GM10248 (cell line): ENCODE measurements around the gene ITGA1.

Experiments used
- CTCF ChIA-PET: fragments of 300-600 bp; sonication (Branson Sonifier 250); formaldehyde crosslinking; extraction: SDS; loops from one replicate; lab custom pipeline; 2021; ENCODE audit warnings: antibody characterized with exemption; lab: Yijun Ruan, JAX
- POLR2A ChIA-PET: fragments of 350-650 bp; sonication (Branson Sonifier 250); formaldehyde crosslinking; extraction: SDS; loops from one replicate; lab custom pipeline; 2020; ENCODE audit warnings: antibody characterized with exemption; lab: Yijun Ruan, JAX
- DNase-seq: peaks from one replicate; pipeline ENCODE4 v3.0.0; 2012; ENCODE audit errors: extremely low spot score
- TF ChIP-seq, protein P1 (sequence below): IDR thresholded peaks from 2 replicates; pipeline ENCODE4 v1.5.1; 2012; ENCODE audit warnings: mild to moderate bottlenecking, low read depth; ENCODE audit errors: extremely low read depth, missing control alignments, control extremely low read depth

Gene ITGA1

DNA sequence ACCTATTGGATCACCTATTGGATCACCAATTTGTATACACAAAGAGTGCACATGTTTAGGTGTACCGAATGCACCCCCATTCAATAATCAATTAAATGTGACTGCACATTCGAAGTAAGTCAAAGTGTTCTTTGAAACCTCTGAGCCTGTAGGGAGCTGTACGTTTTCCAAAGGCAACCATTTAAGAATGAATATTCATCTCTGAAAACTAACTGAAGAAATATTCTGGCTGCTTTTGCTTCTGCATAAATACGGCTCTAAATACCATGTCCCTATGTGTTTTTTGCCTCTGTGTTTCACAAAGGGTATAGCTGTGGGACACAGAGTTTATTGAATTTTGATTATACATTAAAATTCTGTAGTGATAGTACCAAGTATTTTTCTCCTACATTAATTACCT, 95.4 kb downstream of the ITGA1 start:
- DNase-seq: no peak
- TF ChIP-seq, protein P1, sequence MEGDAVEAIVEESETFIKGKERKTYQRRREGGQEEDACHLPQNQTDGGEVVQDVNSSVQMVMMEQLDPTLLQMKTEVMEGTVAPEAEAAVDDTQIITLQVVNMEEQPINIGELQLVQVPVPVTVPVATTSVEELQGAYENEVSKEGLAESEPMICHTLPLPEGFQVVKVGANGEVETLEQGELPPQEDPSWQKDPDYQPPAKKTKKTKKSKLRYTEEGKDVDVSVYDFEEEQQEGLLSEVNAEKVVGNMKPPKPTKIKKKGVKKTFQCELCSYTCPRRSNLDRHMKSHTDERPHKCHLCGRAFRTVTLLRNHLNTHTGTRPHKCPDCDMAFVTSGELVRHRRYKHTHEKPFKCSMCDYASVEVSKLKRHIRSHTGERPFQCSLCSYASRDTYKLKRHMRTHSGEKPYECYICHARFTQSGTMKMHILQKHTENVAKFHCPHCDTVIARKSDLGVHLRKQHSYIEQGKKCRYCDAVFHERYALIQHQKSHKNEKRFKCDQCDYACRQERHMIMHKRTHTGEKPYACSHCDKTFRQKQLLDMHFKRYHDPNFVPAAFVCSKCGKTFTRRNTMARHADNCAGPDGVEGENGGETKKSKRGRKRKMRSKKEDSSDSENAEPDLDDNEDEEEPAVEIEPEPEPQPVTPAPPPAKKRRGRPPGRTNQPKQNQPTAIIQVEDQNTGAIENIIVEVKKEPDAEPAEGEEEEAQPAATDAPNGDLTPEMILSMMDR: no peak
- ChIA-PET POLR2A (no interaction called here), CTCF (interaction anchor here (1.0 kb wide), 1 partner anchor 33 kb away, joined by 3 read pairs; no protein-coding TSS in a partner anchor)

DNA sequence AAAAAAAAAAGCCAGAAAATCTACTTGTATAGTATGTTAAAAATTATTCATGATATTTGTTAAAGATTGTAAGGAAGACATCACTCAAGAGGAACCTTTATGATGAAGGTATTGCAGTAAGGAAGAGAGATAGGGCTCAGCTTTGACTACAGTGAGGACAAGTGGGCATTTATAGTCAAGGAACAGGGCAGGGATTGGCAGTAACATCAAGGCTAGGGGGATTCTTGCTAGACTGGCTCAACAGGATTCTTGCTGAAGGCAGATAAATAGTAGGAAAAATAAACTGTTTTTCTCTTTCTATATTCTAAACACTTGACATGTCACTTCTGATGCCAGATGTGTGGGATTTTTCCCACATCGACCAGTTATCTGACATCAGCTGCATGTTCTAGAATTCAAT, 96.7 kb downstream of the ITGA1 start:
- DNase-seq: no peak
- CTCF ChIA-PET: interaction anchor here (1.2 kb wide), 1 partner anchor 17 kb away, joined by 3 read pairs; no protein-coding TSS in a partner anchor
- TF ChIP-seq, protein P1: no peak
- POLR2A ChIA-PET: no interaction called here

DNA sequence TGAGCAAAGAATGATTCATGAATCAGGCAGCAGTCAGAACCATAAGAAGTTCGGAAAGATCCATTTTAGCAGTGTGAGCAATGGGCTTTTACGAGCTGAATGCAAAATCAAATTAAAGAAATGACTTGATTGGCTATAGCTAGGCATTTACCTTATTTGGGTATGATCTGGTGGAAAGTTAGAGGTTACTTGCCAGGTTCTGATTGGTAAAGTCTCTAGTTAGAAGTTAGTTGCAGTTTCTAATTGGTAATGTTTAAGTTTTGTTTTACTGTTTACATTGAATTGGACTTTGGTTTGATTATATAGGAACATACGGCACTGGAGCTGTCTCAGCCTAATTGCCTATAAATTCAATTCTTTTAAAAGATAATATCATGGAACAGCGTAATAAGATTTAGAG, 97.9 kb downstream of the ITGA1 start:
- POLR2A ChIA-PET: no interaction called here
- CTCF ChIA-PET: interaction anchor here (1.2 kb wide), 1 partner anchor 16 kb away, joined by 3 read pairs; no protein-coding TSS in a partner anchor
- TF ChIP-seq, protein P1: no peak
- DNase-seq: no peak

DNA sequence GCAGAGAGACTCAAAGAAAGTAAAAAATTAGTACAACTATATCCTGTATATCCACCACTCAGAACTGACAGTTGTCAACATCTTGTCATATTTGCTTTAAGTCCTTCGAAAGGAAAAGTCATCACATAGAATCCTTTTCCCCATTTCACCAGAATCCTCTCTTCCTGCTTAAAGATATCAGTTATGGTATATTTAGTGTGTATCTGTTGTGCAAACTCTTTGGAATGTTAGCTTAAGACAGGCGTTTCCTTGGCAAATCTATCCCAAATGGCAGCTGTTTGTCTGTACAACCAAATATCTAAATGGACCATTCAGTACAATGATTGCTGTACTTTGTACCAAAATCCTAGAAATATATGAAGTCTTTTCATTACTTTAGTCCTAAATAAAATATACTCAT, 98.5 kb downstream of the ITGA1 start:
- no peak for DNase-seq
- TF ChIP-seq, protein P1: no peak
- ChIA-PET CTCF (no interaction called here), POLR2A (no interaction called here)

DNA sequence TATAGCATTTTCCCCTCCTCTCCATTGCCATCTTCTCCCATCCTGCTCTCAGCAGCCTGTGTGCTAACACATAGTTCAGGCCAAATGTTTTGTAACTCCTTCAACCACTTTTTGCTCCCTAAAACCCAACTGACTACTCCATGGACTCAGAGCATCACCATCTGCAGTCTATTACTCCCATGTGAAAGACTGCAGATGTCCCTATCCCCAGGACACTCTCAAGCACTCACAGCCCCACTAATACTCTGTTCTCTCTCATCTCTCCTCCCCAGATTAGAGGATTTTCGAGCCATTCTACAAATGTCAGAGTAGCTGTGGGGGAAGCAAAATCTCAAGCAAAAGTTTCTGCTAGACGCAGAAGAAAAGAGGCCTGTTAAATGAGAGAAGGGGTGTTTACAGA, 99.3 kb downstream of the ITGA1 start:
- TF ChIP-seq, protein P1: no peak
- DNase-seq: no peak
- POLR2A ChIA-PET: no interaction called here
- CTCF ChIA-PET: interaction anchor here (1.5 kb wide), 1 partner anchor 14 kb away, joined by 4 read pairs; no protein-coding TSS in a partner anchor

DNA sequence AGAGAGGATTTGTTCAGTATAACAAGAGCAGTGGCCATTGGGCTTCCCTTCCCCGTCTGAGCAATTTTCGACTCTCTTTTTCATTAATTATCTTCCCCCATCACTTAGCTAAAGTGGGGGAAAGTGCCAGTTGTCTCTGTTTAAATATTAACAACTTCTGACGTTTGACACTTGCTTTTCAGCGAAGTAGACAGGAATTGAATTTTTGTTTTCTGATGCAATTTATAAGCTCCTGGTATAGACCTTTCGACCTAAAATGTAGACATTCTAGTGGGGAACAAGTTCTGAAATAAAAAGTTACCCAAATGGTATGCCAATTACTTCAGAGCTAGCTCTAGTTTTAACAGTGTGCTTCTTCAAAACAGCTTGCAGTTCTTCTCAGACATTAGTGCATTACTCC, 100.6 kb downstream of the ITGA1 start:
- ChIA-PET CTCF (interaction anchor here (1.2 to 1.5 kb wide), 3 partner anchors 9 to 60 kb away, joined by 3 to 4 read pairs (median 3); no protein-coding TSS in a partner anchor), POLR2A (no interaction called here)
- no peak for DNase-seq
- TF ChIP-seq, protein P1: no peak

DNA sequence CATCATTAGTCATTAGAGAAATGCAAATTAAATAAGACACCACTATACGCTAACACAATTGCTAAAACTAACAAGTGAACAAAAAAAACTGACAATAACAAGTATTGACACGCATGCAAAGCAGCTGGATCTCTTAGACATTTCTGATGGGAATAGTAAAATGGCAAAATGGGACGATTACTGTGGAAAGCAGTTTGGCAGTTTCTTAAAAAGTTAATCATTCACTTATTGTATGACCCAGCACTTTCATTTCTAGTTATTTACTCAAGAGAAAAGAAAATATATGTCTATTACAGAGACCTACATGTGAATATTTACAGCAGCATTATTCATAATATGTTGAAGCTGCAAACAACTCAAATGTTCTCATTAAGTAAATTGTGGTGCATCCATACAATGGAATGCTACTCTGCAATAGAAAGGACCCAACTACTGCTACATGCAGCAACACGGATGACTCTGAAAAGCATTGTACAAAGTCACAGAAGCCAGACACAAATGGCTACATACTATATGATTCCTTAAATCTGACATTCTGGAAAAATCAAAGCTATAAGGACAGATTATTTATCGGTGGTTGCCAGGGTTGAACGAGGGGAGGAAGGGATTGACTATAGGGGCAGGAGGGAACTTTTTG, 104.6 kb downstream of the ITGA1 start:
- TF ChIP-seq, protein P1: no peak
- ChIA-PET CTCF (no interaction called here), POLR2A (no interaction called here)
- no peak for DNase-seq
